A549 (cell line): ENCODE measurements around the gene SPRR4.
"Not testable (repeated sequence)": the region's sequence is repeated elsewhere in the genome, so short reads cannot be mapped to it uniquely, and the experiment has no call there.

Experiments
- EP300 ChIP-seq, 2 experiments: fragments of >200 bp; sonication (Bioruptor Twin); formaldehyde crosslinking; IDR thresholded peaks; 2 replicates in 1 of 2; 3 replicates in 1 of 2; pipeline ENCODE4 v1.6.1; 2016 to 2017
- TF ChIP-seq, protein P1 (sequence below): fragments of >200 bp; sonication (Bioruptor Twin); formaldehyde crosslinking; IDR thresholded peaks from 3 replicates; pipeline ENCODE4 v1.5.1; 2016

DNA sequence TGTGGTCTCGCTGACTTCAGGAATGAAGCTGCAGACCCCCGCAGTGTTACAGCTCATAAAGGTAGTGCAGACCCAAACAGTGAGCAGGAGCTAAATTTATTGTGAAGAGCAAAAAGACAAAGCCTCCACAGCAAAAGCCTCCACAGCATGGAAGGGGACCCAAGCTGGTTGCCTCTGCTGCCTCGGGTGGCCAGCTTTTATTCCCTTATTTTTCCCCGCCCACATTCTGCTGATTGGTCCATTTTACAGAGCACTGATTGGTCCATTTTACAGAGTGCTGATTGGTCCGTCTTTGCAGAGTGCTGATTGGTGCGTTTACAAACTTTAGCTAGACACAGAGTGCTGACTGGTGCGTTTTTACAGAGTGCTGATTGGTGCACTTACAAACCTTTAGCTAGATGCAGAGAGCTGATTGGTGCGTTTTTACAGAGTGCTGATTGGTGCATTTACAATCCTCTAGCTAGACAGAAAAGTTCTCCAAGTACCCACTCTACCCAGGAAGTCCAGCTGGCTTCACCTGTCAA is 40.8 kb downstream of the SPRR4 start:
- TF ChIP-seq, protein P1, sequence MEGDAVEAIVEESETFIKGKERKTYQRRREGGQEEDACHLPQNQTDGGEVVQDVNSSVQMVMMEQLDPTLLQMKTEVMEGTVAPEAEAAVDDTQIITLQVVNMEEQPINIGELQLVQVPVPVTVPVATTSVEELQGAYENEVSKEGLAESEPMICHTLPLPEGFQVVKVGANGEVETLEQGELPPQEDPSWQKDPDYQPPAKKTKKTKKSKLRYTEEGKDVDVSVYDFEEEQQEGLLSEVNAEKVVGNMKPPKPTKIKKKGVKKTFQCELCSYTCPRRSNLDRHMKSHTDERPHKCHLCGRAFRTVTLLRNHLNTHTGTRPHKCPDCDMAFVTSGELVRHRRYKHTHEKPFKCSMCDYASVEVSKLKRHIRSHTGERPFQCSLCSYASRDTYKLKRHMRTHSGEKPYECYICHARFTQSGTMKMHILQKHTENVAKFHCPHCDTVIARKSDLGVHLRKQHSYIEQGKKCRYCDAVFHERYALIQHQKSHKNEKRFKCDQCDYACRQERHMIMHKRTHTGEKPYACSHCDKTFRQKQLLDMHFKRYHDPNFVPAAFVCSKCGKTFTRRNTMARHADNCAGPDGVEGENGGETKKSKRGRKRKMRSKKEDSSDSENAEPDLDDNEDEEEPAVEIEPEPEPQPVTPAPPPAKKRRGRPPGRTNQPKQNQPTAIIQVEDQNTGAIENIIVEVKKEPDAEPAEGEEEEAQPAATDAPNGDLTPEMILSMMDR = not testable (repeated sequence)
- not testable (repeated sequence) for TF ChIP-seq EP300 (IDR thresholded peaks at IDR 0.05)
